HepG2 (cell line): ENCODE measurements around the gene RHBDL1. TPM values are rescaled to one million over a fixed set of nuclear protein-coding genes. Genes with fewer than 3 reads are reported as not detected.

ENCODE experiments used
- ADNP ChIP-seq: sonication (generic); formaldehyde crosslinking; IDR thresholded peaks from 2 replicates; pipeline ENCODE4 v1.4.0; 2020; ENCODE audit warnings: missing genetic modification reagents
- BRD4 ChIP-seq: sonication (generic); formaldehyde crosslinking; IDR thresholded peaks from 2 replicates; pipeline ENCODE4 v1.4.0; 2020; ENCODE audit warnings: missing genetic modification reagents
- GPN1 ChIP-seq: sonication (generic); formaldehyde crosslinking; IDR thresholded peaks from 2 replicates; pipeline ENCODE4 v1.5.1; 2020; ENCODE audit warnings: missing genetic modification reagents, borderline replicate concordance
- MATR3 ChIP-seq: sonication (generic); formaldehyde crosslinking; IDR thresholded peaks from 2 replicates; pipeline ENCODE4 v1.4.0; 2020; ENCODE audit warnings: missing genetic modification reagents
- NR2F1 ChIP-seq, 2 experiments: fragments of 450-650 bp in 1 of 2; formaldehyde crosslinking in 1 of 2; IDR thresholded peaks; 2 replicates each; pipeline versions ENCODE4 v1.5.0 to v1.6.1; 2016 to 2020; ENCODE audit warnings: mild to moderate bottlenecking in 1 of 2, missing compliant biosample characterization in 1 of 2, missing genetic modification reagents in 1 of 2, moderate library complexity in 1 of 2
- SOX6 ChIP-seq, 2 experiments: fragments of 450-650 bp in 1 of 2; sonication (generic) in 1 of 2; formaldehyde crosslinking in 1 of 2; IDR thresholded peaks; 2 replicates each; pipeline versions ENCODE4 v1.4.0 to v1.6.1; 2017 to 2020; ENCODE audit warnings: antibody characterized with exemption in 1 of 2, mild to moderate bottlenecking in 1 of 2, missing genetic modification reagents in 1 of 2
- SP5 ChIP-seq: IDR thresholded peaks from 2 replicates; pipeline ENCODE4 v1.6.1; 2016; ENCODE audit warnings: low read depth, borderline replicate concordance
- ZBTB7B ChIP-seq: sonication (generic); formaldehyde crosslinking; IDR thresholded peaks from 2 replicates; pipeline ENCODE4 v1.4.0; 2020; ENCODE audit warnings: missing genetic modification reagents
- ZMAT3 ChIP-seq: sonication (generic); formaldehyde crosslinking; conservative IDR thresholded peaks from 2 replicates; pipeline ENCODE4 v1.7.0; 2021; ENCODE audit warnings: missing genetic modification reagents
- ZNF101 ChIP-seq: sonication (generic); formaldehyde crosslinking; IDR thresholded peaks from 2 replicates; pipeline ENCODE4 v1.4.0; 2020; ENCODE audit warnings: mild to moderate bottlenecking, low read depth, missing genetic modification reagents, borderline replicate concordance
- ZNF430 ChIP-seq: sonication (generic); formaldehyde crosslinking; IDR thresholded peaks from 2 replicates; pipeline ENCODE4 v1.9.0; 2021; ENCODE audit warnings: mild to moderate bottlenecking, missing genetic modification reagents
- ZNF547 ChIP-seq: sonication (generic); formaldehyde crosslinking; IDR thresholded peaks from 2 replicates; pipeline ENCODE4 v1.5.1; 2020; ENCODE audit warnings: mild to moderate bottlenecking, missing genetic modification reagents
- ZNF563 ChIP-seq: sonication (generic); formaldehyde crosslinking; IDR thresholded peaks from 2 replicates; pipeline ENCODE4 v1.8.0; 2022; ENCODE audit warnings: mild to moderate bottlenecking, moderate library complexity, missing genetic modification reagents
- ZNF782 ChIP-seq: sonication (generic); formaldehyde crosslinking; IDR thresholded peaks from 2 replicates; pipeline ENCODE4 v1.4.0; 2020; ENCODE audit warnings: missing genetic modification reagents, mild to moderate bottlenecking, borderline replicate concordance
- ZNF883 ChIP-seq: sonication (generic); formaldehyde crosslinking; IDR thresholded peaks from 2 replicates; pipeline ENCODE4 v1.5.1; 2020; ENCODE audit warnings: mild to moderate bottlenecking, missing genetic modification reagents; ENCODE audit errors: not compliant biosample characterization
- polyA plus RNA-seq, 8 experiments: library from polyadenylated mRNA; depleted of rRNA in 3 of 8; stranded (reverse) in 7 of 8; unstranded in 1 of 8; fragments of >200 nt; fragmentation: Illumina TruSeq in 4 of 8; extraction: Trizol in 4 of 8; gene quantifications; 2 replicates each; pipeline versions ENCODE4 v1.2.1 to v1.2.3, GENCODE V29; 2011 to 2016; ENCODE audit warnings: low read depth in 4 of 8, missing spikeins in 1 of 8, mixed read lengths in 1 of 8; ENCODE audit not compliant: insufficient read depth in 1 of 8
- total RNA-seq, 5 experiments: library from RNA; depleted of rRNA; stranded (reverse); fragments of >200 nt; fragmentation: Illumina TruSeq; extraction: Trizol; gene quantifications; 2 replicates each; pipeline ENCODE4 v1.2.3, GENCODE V29; 2016; ENCODE audit warnings: low read depth in 1 of 5
- TF ChIP-seq, protein P1 (sequence below): sonication (generic); formaldehyde crosslinking; IDR thresholded peaks from 2 replicates; pipeline ENCODE4 v1.5.1; 2020; ENCODE audit warnings: missing genetic modification reagents, mild to moderate bottlenecking, borderline replicate concordance
- TF ChIP-seq, protein P2 (sequence below): sonication (generic); formaldehyde crosslinking; IDR thresholded peaks from 2 replicates; pipeline ENCODE4 v1.4.0; 2020; ENCODE audit warnings: missing genetic modification reagents, borderline replicate concordance
- TF ChIP-seq, protein P3 (sequence below): sonication (generic); formaldehyde crosslinking; IDR thresholded peaks from 2 replicates; pipeline ENCODE4 v1.4.0; 2020; ENCODE audit warnings: missing genetic modification reagents, mild to moderate bottlenecking, borderline replicate concordance
- TF ChIP-seq, protein P4 (sequence below): IDR thresholded peaks from 2 replicates; pipeline ENCODE4 v1.6.1; 2016; ENCODE audit warnings: missing compliant biosample characterization, missing genetic modification reagents, borderline replicate concordance

RHBDL1 gene
- total and polyA plus RNA-seq, 2 of the 13 experiments (the other 11 are each of a cell fraction or from before 2014, with no cell fraction given): 1.8 to 3.8 TPM

DNA sequence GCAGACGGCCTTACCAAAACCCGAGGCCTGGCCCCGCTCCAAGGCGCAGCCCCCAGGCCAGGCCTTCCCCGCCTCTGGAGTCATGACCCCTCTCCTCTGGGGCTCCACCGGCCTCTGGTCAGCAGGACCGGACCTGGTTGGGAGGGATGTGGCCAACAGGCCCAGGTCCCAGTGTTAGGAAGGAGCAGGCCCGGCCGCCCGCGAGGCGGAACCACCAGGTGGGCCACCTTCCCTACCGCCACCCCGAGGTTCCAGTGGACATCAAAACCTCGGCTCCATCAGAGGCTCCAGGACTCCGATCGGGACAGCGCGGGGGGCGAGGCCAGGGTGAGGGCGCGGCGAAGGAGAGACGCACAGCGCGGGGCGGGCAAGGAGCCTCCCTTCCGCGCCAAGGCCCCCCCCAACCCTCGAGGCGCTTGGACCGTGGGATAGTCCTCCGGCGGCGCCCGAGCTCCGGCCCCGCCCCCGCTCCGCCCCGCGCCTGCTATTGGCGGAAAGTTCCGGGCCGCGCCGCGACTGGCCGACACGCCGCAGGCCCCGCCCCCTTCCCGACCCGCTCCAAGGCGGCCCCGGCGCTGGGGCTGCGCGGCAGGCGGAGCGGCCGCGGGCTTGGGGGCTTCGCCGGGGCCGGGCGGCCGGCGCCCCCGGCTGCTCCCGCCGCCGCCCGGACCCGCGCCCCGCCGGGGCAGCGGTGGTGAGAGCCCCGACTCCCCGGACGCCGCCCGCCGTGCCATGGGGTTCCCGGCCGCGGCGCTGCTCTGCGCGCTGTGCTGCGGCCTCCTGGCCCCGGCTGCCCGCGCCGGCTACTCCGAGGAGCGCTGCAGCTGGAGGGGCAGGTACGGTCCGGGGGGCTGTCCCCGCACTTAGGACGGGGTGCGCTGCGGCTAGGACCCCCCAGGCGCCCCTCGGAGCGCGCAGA lies 39.3 kb downstream of the RHBDL1 start, which contains the start of gene METRN (continued):
- TF ChIP-seq, protein P1, sequence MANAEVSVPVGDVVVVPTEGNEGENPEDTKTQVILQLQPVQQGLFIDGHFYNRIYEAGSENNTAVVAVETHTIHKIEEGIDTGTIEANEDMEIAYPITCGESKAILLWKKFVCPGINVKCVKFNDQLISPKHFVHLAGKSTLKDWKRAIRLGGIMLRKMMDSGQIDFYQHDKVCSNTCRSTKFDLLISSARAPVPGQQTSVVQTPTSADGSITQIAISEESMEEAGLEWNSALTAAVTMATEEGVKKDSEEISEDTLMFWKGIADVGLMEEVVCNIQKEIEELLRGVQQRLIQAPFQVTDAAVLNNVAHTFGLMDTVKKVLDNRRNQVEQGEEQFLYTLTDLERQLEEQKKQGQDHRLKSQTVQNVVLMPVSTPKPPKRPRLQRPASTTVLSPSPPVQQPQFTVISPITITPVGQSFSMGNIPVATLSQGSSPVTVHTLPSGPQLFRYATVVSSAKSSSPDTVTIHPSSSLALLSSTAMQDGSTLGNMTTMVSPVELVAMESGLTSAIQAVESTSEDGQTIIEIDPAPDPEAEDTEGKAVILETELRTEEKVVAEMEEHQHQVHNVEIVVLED: 0 out of 2 replicates have a peak, but pooled peaks have one; percentile 37
- TF ChIP-seq ZNF563 (0 out of 2 replicates have a peak, but pooled peaks have one; percentile 32), SOX6 (IDR thresholded peaks at IDR 0.05) (no peak), SOX6 (CRISPR knock-in tag; IDR thresholded peaks at IDR 0.05) (0 out of 2 replicates have a peak, but pooled peaks have one; percentile 15), ZMAT3 (CRISPR knock-in tag) (no peak), SP5 (CRISPR knock-in tag) (peak; percentile 47; the same call in 1 of the 2 replicates), NR2F1 (CRISPR knock-in tag; IDR thresholded peaks at IDR 0.05) (no peak), ZNF547 (CRISPR knock-in tag) (peak; percentile 63), ZNF883 (CRISPR knock-in tag) (peak; percentile 60), ZBTB7B (CRISPR knock-in tag) (no peak), ZNF430 (CRISPR knock-in tag) (0 out of 2 replicates have a peak, but pooled peaks have one; percentile 33), MATR3 (CRISPR knock-in tag) (no peak), ZNF101 (CRISPR knock-in tag) (no peak), GPN1 (CRISPR knock-in tag) (no peak), ADNP (CRISPR knock-in tag) (no peak), ZNF782 (0 out of 2 replicates have a peak, but pooled peaks have one; percentile 37), BRD4 (CRISPR knock-in tag) (no peak)
- TF ChIP-seq, protein P2, sequence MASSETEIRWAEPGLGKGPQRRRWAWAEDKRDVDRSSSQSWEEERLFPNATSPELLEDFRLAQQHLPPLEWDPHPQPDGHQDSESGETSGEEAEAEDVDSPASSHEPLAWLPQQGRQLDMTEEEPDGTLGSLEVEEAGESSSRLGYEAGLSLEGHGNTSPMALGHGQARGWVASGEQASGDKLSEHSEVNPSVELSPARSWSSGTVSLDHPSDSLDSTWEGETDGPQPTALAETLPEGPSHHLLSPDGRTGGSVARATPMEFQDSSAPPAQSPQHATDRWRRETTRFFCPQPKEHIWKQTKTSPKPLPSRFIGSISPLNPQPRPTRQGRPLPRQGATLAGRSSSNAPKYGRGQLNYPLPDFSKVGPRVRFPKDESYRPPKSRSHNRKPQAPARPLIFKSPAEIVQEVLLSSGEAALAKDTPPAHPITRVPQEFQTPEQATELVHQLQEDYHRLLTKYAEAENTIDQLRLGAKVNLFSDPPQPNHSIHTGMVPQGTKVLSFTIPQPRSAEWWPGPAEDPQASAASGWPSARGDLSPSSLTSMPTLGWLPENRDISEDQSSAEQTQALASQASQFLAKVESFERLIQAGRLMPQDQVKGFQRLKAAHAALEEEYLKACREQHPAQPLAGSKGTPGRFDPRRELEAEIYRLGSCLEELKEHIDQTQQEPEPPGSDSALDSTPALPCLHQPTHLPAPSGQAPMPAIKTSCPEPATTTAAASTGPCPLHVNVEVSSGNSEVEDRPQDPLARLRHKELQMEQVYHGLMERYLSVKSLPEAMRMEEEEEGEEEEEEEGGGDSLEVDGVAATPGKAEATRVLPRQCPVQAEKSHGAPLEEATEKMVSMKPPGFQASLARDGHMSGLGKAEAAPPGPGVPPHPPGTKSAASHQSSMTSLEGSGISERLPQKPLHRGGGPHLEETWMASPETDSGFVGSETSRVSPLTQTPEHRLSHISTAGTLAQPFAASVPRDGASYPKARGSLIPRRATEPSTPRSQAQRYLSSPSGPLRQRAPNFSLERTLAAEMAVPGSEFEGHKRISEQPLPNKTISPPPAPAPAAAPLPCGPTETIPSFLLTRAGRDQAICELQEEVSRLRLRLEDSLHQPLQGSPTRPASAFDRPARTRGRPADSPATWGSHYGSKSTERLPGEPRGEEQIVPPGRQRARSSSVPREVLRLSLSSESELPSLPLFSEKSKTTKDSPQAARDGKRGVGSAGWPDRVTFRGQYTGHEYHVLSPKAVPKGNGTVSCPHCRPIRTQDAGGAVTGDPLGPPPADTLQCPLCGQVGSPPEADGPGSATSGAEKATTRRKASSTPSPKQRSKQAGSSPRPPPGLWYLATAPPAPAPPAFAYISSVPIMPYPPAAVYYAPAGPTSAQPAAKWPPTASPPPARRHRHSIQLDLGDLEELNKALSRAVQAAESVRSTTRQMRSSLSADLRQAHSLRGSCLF (CRISPR knock-in tag): no peak
- TF ChIP-seq, protein P3, sequence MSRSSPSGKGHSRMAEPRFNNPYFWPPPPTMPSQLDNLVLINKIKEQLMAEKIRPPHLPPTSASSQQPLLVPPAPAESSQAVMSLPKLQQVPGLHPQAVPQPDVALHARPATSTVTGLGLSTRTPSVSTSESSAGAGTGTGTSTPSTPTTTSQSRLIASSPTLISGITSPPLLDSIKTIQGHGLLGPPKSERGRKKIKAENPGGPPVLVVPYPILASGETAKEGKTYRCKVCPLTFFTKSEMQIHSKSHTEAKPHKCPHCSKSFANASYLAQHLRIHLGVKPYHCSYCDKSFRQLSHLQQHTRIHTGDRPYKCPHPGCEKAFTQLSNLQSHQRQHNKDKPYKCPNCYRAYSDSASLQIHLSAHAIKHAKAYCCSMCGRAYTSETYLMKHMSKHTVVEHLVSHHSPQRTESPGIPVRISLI: no peak
- TF ChIP-seq, protein P4, sequence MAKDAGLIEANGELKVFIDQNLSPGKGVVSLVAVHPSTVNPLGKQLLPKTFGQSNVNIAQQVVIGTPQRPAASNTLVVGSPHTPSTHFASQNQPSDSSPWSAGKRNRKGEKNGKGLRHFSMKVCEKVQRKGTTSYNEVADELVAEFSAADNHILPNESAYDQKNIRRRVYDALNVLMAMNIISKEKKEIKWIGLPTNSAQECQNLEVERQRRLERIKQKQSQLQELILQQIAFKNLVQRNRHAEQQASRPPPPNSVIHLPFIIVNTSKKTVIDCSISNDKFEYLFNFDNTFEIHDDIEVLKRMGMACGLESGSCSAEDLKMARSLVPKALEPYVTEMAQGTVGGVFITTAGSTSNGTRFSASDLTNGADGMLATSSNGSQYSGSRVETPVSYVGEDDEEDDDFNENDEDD (CRISPR knock-in tag): peak; percentile 83
